WTC11 (cell line): ENCODE results near the gene AKAP9.
"Not testable (repeated sequence)": the region's sequence is repeated elsewhere in the genome, so short reads cannot be mapped to it uniquely, and the experiment has no call there.

Source experiments
- ATF2 ChIP-seq: sonication (generic); formaldehyde crosslinking; IDR thresholded peaks from 2 replicates; pipeline ENCODE4 v1.8.1; 2022; ENCODE audit warnings: low read depth, missing genetic modification reagents, borderline replicate concordance
- CTCF ChIP-seq: fragments of 200-600 bp; IDR thresholded peaks from 2 replicates; pipeline ENCODE4 v1.8.0; 2022; ENCODE audit warnings: antibody characterized with exemption
- JUN ChIP-seq: sonication (generic); formaldehyde crosslinking; IDR thresholded peaks from 2 replicates; pipeline ENCODE4 v1.8.0; 2023; ENCODE audit warnings: mild to moderate bottlenecking, missing genetic modification reagents
- NR1H2 ChIP-seq: sonication (generic); formaldehyde crosslinking; IDR thresholded peaks from 2 replicates; pipeline ENCODE4 v1.9.0; 2021; ENCODE audit warnings: mild to moderate bottlenecking, moderate library complexity, missing genetic modification reagents

DNA sequence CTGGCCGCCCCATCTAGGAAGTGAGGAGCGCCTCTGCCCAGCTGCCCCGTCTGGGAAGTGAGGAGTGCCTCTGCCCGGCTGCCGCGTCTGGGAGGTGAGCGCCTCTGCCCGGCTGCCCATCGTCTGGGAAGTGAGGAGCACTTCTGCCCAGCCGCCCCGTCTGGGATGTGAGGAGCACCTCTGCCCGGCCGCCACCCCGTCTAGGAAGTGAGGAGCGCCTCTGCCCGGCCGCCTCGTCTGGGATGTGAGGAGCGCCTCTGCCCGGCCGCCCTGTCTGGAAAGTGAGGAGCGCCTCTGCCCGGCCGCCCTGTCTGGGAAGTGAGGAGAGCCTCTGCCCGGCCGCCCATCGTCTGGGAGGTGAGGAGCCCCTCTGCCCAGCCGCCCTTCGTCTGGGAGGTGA, 86.5 kb downstream of the AKAP9 start:
- not testable (repeated sequence) for TF ChIP-seq JUN (CRISPR knock-in tag); ATF2; CTCF; NR1H2
